Superior temporal gyrus (tissue), 1 donor: ENCODE measurements around the gene TBC1D19.
"Not testable (repeated sequence)": the region's sequence is repeated elsewhere in the genome, so short reads cannot be mapped to it uniquely, and the experiment has no call there.

ENCODE experiments used
- DNase-seq: peaks from one replicate; pipeline ENCODE4 v3.0.0-alpha.2; 2016; ENCODE audit errors: extremely low spot score

TBC1D19 gene

GRCh38 chr4:26685250-26685649 is 101.4 kb downstream of the TBC1D19 start:
- no peak for DNase-seq

GRCh38 chr4:26687728-26688127 is 103.8 kb downstream of the TBC1D19 start:
- no peak for DNase-seq

DNA sequence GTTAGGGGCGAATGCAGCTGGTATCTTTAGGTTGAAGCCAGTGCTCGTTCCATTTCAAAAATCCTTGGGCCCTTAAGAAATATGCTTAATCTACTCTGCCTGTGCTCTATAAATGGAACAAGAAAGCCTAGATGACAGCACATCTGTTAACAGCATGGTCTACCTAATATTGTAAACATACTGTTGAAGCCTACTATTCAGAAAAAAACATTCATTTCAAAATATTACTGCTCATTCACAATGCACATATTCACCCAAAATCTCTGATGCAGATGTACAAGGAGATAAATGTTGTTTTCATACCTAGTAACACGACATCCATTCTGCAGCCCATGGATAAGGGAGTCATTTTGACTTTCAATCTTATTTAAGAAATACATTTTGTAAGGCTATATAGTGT is 106.6 kb downstream of the TBC1D19 start:
- DNase-seq, result no peak

GRCh38 chr4:26692014-26692726 is 108.3 kb downstream of the TBC1D19 start:
- no peak for DNase-seq

GRCh38 chr4:26694131-26694530 is 110.2 kb downstream of the TBC1D19 start:
- not testable (repeated sequence) for DNase-seq

DNA sequence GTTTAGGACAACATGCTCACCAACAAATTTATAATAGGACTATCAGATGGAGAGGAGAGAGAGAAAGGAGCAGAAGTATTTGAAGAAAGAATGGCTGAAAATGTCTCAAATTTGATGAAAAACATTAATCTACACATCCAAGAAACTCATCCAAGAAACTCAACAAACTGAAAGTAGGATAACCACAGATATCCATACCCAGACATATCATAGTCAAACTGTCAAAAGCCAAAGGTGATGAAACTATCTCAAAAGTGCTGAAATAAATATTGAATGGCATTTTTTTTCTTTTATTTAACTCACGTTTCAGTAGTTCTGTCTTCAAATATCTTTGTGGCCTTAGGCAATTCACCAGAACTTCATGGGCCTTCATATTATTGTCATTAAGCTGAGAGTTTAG is 116.2 kb downstream of the TBC1D19 start:
- DNase-seq, result no peak

DNA sequence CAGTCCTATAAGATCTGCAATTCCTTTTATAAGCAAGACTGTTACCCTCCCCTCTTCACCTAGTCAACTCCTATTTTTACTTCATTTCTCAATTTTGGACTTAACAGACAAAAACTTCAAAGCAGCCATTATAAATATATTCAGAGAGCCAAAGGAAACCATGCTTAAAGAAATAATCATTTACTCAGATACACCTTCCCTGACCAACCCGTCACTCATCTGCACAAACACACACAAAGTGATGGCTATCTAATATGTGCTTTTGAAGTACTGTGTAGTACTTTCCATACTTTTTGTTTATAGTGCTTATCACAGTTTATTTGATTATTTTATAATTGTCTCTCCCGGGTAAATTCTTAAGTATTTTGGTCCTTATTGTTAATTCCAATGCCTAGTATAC is 117.2 kb downstream of the TBC1D19 start:
- DNase-seq, result no peak

DNA sequence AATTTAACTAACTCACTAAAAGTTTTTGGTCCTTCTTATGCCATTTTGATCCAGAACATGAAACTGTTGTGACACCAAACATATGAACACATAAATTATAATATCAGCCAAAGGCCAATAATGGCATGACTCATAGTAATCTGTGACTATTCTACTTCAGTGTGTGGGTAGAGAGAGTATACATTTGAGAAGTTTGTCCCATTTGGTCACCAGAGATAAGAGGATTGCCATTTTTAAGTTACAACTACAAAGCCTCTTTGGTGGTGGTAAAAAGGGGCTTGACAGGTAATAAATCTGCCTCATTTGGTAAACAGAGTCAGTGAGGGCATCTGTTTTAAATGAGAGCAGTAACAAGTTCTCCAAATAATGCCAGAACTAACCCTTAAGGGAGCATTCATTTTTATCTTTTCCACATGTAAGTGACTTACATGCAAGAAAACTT is 117.9 kb downstream of the TBC1D19 start:
- no peak for DNase-seq

GRCh38 chr4:26707342-26707741 is 123.5 kb downstream of the TBC1D19 start:
- DNase-seq, result no peak

DNA sequence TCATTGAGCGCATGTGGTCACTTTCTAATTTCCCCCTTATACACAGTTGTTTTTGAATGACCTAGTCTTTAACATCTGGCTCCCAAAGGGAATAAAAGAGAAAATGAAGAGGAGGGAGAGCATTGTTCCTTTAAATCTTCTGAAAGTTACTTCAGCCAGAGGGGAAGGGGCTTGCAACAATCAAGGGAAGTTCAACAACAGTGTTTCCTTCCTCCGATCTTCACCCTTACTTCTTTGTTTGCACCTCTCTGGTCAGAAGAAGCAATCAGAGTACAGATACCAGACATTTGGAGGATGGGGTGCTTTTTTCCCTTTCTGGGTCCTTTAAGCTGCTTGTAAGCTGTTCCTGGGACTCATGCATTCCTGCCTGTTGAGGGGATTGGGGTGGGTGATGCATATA is 125.4 kb downstream of the TBC1D19 start:
- DNase-seq, result no peak

- DNase-seq, result no peak
Observed at GRCh38 chr4:26713563-26714151, 129.8 kb downstream of the TBC1D19 start.

GRCh38 chr4:26715636-26716242 is 131.9 kb downstream of the TBC1D19 start:
- no peak for DNase-seq

DNA sequence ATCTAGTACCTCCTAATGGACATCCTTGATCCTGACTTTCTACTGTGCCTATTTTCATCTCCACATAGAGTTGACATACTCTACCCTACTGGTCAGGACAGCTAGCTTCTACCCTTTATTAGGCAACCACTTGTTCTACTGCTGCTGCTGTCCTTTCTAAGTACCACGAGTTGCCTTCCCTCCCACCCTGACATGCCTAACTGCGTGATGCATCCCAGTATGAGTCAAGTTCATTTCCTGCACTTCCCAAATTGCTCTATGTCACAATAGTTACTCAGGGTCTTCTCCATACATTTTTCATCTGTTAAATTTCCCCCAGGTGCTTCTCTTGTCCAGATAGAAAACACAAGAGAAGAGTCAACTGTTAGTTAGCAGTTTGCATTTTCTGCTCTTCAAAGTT is 133.4 kb downstream of the TBC1D19 start:
- DNase-seq, result no peak

DNA sequence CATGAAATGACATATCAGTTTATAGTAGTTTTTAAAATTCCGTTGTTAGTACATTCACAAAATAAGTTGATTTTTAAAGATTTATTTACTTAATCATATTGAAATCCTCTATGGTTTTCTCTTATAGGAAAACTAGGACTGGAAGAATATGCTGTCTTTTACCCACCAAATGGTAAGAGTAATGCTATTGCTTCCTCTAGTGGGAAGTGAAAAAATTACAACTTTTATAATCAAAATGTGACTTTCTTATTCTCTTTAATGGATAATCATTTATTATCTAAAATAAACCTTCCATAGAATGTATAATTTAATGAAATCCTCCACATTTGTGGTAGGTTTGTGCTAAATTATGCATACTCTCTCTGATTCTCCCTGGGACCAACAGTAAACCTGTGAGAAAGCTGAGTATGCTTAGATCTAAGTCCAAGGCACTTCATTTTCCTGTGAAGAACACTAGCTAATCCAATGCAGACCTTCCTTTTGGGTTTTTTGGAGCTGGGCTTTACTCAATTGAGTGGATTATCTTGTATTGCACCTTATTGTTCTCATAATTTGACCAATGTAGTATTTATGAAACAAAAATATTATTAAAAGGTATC is 136.2 kb downstream of the TBC1D19 start:
- DNase-seq, result peak; percentile 71

DNA sequence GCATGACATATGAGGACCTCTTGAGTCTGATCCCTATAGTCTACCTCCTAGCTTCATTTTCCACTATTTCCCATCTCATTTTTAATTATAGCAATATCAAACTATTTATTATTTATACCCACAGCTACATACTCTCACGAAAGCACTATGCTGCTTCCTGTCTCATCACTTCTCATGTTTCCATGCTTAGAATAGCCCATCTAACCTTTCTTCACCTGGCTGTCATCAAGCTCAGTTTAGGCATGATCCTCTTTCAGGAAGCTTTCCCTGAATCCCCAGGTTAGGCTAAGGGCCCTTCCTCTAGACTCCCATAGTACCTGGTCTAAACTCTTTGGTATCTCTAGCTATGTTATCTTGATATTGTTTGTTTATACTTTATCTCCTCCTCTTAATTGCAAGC is 137.8 kb downstream of the TBC1D19 start:
- no peak for DNase-seq

DNA sequence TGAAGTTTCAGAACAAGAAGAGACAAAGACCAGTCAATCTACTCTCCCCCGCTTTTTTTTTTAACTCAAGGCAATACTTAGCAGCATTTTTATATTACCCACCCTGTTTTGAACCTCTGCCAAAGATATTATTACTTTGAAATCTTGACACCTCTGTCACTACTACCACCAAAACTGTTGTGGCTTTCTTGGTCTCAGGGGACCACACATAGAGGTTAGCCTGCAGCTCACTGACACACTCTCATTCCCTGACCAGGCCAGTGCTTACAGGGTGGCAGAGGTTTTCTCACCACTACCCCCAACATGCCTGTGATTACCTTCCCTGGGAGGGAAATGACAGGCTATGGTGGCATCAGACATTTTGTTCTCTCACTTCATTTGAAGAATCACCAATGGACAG is 139.3 kb downstream of the TBC1D19 start:
- DNase-seq, result no peak

- no peak for DNase-seq
Observed at GRCh38 chr4:26724534-26724933, 140.7 kb downstream of the TBC1D19 start.

DNA sequence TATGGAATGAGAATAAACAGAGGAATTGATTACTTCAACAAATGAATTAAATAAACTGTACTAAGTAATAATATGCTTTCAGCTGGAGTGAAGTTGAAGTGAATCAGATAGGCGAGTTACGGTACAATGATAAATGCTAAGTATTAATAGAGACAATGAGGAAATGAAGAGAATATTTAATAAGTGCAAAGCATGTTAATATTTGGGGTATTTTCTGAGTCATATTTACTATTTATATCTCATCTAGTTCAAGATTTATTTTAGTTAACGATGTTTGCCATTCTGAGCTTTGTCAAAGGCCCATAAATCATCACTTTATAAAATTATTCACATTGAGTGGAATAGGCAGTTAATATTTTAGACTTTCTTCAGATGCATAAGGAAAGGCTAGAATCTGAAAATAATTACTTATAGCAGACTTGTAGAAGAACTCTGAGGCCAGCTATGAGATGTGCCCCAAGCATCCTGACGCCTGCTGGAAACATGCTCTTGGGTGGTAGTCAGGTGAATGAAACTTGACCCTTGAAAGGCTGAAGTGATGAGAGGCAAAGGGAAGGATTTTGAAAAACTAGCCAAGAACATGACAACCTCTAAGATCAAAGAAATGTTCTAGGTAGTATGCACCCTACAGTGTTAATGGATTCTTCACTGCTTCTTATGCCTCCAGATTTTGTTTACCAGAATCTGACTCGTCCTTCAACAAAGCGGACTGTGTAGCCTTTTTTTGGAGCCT is 142.9 kb downstream of the TBC1D19 start:
- no peak for DNase-seq

DNA sequence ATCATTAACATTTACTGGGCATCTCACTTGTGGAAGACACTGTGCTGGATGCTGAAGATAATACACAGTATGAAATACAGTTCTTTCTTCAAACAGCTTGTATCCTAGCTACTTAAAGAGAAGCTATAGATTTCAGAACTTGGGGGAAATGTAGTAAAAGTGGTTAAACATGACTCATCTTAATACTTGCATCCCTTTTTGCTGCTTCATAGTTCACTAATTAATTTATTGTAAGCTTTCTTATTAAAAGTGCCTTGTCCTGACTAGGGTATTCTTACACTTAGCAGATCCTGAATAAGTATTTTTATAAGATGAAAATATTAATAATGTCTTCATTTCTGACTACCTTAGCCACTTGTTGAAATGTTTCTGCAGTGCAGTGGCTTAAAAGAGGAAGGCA is 144.0 kb downstream of the TBC1D19 start:
- DNase-seq, result no peak

DNA sequence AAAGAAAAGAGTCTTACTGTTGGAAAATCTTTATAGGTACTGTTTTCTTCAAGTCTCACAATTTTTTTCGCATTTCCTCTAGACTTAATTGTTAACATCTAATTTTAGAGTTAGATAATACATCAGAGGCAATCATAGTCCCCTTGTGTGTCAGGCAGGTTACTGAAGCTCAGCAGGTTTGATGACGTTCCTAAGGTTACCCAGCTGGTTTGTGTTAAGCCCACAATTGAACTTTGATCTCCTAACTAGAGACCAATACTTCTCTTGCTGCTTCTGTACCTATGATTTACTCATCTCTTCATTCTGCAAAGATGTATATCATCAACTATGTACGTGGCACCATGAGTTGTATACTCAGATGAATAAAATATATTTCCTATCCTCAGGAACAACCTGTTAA is 145.1 kb downstream of the TBC1D19 start:
- no peak for DNase-seq

DNA sequence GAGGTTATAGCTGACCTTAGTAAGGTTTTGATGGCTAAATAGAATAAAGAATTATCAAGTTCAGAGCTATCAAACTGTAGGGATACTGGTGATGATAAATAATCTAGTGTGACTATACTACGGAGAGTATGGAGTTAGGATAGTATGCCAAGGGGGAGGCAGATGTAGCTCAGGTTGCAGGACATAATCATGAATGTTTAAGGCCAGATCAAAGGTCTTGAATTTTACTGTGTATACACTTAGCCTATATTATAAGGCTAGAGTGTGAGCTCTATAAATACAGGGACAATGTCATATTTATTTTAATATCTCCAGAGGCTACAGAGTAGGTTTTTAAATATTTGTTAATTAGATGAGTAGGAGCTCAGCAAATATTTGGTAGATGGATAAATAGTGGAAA is 145.7 kb downstream of the TBC1D19 start:
- no peak for DNase-seq

GRCh38 chr4:26731351-26732035 is 147.6 kb downstream of the TBC1D19 start:
- no peak for DNase-seq
